Smooth muscle cell of the brain vasculature (primary cell): ENCODE data around the gene EBLN1.

Source experiments
- DNase-seq: peaks from one replicate; pipeline ENCODE4 v3.0.0-alpha.2; 2012; ENCODE audit warnings: low read depth, low spot score

EBLN1 gene

DNA sequence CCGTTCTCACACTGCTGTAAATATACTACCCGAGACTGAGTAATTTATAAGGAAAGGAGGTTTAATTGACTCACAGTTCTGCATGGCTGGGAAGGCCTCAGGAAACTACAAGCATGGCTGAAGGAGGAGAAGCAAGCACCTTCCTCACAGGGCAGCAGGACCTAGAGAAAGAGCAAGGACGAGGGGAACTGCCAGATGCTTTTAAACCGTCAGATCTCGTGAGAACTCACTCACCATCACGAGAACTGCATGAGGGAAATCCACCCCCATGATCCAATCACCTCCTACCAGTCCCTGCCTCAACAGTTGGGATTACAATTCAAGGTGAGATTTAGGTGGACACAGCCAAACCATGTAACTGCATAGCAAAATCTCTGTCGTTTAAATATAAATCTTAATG, at the start of gene EBLN1:
TSS of gene EBLN1 (minus strand) at position 174 of the 400 bp plus-strand sequence. CDS start 8,032 bp downstream, outside the sequence.
- no peak for DNase-seq

DNA sequence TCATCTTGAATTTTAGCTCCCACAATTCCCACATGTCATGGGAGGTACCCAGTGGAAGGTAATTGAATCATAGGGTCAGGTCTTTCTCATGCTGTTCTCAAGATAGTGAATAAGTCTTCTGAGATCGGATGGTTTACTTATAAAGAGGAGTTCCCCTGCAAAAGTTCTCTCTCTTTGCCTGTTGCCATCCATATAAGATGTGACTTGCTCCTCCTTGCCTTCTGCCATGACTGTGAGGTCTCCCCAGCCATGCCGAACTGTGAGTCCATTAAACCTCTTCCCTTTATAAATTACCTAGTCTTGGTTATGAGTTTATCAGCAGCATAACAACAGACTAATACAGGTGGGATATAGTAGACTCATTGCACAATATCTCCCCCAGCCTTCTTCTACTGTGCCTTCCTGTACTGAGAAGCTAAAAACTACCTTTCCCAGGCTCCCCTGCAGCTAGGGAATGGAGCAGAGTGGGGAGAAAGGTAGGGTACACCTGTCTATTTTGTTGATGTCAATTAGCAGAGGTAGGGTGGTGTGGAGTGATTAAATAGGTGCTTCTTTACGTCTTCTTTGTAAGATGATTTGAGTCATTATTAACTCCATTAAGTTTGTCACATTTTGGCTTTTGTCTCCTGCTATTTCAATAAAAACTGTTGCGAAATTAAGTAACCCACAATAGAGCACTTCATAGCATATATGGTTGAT, 48.2 kb upstream of the EBLN1 start:
- DNase-seq, result no peak

DNA sequence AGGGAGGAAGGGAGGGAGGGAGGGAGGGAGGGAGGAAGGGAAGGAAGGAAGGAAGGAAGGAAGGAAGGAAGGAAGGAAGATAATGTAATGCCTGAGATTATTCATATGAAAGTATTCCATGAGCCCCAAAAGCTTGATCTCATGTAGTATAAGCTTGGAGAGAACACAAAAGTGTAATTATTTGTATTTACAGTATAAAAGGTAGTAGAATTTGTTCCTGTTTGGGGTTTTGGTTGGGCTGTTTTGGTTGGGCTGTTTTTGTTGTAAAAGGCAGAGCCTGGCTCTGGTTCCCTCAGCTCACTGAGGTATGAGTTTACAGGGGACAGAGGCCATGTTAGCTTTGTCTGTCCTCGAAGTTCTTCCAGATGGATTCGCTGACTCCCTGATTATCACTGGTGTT, 45.3 kb upstream of the EBLN1 start:
- no peak for DNase-seq

DNA sequence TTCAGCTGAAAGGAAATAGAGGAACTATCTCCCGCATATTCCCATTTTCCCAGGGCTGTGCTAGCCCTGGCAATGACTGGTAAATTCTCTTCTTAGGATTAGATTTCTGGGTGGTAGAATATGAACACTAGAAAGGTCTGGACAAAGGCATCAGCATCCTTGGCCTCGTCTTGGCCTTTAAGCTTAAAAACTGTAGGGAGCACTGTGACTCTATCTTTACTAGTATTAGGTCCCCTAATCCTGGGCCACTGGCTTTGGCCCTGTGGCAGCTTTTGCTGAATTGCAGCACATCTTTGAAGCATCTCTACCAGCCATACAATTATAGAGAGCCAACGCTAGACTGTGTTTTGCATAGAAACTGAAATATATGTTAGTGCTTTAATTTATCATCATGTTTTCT, 41.5 kb upstream of the EBLN1 start:
- no peak for DNase-seq

DNA sequence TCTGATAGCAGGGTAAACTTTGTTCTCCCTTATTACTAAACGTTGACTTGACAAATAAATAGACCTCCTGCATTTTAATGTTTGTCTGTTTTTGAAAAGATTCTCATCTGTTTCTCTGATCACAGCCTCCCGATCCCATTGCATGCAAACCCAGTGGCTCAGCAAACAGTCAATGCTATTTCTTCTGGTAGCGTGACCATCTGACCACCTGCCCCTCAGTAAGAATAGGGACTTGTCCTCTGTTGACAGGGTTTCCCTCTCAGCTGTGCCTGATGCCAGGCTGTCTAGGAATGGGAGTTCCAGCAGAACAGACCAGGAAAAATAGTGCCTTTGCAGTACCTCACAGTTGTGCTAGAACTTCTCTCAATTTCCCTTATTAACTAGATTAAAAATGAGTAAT, 40.7 kb upstream of the EBLN1 start:
- DNase-seq, result no peak

DNA sequence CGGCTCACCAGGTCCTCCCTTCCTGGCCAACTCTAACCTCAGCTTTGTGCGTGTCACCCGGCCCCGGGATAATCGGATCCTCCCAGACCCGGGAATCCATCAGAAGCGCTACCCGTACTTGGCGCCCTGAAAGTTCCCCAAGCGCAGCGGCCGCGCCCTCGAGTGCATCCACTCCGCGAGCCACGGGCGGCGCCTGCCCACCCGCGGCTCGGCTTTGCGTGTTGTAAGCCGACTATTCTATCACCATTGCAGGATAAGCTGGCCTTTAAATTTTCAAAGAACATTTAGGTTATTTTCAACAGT, 35.7 kb upstream of the EBLN1 start:
- no peak for DNase-seq

DNA sequence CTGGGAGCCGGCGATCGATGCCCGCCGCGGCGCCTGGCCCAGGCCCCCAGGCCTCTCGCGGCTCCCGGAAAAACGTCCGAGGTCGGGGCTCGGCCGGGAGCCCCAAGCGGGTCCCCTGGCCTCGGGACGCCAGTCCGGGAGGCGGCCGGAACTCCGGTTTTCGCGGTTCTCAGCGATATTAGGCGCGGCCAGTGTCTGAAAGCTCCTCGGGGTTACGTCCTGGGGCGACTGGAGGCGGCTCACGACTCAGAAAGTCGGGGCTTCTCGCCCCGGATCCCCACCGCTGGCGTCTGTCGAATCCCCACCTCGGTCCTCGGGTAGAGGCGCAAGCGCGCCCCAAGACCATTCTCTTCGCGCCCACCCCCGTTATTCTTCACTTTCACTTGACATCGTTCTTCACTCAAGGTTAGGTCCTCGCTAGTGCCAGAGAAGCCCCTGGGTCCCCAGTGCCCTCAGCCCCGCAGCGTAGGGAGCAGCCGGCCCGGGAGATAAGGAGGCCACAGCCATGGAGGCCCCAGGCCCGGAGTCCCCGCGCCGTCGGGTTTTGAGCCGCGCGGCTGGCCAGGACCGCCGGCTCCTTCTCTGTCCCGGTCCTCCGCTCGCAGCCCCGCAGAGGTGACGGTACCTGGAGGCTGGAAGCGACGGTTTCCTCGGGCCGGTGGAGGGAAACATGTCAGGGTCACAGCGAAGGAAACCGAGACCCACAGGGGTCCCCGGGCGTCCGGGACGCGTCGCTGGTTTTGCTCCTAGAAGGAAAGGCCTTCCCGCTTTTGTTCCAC, 35.2 kb upstream of the EBLN1 start:
- no peak for DNase-seq

DNA sequence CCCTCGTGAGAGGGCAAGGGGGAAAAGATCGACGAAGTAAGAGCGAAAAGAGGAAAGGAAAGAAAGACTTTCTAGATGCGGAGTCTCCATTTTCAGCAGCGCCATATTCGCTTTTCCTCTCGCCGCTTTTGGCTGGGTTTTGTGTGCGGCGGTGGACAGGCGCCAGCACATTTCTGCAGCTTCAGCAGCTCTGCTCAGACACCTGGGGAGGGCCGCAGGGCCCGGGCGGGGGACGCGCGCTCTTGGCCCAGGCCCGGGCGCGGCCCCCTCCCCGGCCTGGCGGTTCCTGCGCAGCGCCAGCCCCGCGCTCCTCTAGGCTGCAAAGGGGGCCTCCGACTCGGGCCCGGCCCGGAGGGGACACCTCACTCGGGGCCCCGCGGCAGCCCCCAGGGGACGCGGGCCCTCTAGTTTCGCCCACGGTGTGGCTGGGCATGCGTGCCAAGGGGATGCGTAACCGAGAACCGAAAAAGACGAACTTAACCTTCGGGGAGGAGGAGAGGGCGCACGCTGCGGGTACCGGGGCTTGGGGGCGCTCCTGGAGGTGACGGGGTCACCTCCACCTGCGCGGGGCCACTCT, 34.5 kb upstream of the EBLN1 start:
- no peak for DNase-seq

DNA sequence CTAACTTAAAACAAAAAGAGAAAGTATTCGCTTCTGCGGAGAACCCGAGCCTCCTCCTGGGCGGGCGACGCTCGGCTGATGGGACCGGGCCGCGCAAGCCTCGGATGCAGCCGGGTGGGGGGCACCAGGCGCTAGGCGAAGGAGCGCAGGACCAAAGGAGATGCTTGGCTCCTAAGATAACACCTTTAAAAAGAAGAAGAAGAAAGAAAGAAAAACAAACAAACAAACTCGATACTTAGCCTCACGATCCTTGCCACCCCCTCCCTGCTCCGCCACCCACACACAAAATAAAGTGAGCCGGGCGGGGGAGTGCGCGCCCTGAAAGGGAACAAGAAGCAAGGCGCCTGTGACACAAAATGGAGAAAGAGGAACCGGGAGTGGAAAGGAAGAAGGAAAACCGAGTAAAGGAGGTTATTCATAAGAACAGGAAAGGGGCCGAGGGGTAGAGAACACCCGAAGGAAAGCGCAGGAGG, 34.0 kb upstream of the EBLN1 start:
- no peak for DNase-seq

DNA sequence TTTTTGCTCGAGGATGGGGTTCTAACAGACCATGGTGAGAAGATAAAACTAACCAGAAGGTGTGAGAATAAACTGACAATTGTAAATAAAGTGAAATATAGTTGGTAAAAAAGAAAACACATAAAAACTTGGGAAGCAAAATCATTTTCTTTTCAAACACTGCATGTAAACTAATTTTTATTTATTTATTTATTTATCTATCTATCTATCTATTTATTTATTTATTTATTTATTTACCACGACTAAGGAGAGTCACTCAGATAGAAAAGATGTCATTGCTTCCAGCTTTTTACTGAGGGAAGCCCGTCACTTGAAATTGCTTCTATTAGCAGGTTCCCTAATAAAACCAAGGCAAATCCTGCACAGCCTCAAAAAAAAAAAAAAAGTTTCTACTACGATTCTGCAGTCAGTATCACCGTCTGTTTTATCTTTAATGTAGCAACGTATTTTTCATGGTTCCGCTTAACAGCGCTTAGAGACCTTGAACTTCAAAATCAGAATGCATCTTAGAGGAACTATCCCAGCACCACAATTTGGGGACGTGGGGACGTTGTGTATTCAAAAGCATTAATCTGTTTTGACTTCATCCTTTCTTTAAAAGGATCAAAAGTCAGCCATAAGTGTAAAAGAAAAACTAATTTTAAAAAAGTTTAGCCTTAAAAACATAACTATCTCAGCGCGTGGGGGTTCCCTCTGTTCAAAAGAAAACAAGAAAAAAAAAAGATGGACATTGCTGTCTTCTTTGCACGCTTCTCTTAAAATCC, 33.3 kb upstream of the EBLN1 start:
- no peak for DNase-seq

DNA sequence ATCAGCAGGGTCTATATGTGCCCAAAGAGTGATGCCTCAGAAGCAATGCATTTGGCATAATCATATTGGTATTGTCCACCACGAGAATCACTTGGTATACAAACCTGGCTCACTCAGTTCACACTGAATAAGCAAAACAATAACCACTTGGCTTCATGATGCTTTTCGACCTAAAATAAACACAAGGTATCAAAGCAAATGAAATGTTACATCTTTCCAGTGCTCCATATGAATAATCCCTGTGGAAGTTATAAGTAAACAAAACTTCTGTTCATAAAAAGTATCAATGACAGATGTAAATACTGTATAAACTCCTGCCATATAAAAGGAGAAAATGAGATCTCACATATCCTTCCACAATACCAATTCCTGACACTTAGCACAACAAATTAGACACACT, 29.8 kb upstream of the EBLN1 start:
- no peak for DNase-seq

DNA sequence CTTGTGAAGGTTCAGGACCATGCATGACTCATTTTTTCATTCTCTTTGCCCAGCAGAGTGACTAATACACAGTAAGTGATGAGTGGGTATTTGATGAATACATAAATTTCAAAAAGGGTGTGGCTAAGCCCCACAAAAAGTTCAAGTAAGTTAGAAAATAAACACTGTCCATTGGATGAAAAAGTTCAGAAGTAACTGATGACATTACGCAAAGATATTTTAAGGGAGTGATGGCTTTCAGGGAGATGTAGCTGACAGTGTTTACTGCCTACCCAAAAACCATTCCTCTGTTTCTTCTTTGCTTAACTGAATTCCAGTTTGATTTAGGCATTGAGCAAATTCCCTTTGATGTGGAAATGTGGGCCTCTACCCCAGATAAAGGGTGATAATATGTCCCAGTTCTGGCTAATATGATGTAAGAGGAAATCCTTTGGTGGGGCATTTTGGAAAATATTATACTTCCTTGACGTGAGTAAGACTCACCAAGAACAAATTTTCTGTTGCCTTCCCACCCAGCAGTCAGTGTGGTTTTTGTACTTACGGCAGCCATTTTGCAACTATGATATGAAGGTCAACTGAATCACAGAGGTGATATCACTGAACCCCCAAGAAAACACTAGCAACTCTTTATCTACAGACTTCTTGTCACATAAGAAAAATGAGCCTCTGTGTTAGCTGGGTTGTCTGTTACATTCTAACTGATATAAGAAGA, 29.0 kb upstream of the EBLN1 start:
- DNase-seq, result no peak

DNA sequence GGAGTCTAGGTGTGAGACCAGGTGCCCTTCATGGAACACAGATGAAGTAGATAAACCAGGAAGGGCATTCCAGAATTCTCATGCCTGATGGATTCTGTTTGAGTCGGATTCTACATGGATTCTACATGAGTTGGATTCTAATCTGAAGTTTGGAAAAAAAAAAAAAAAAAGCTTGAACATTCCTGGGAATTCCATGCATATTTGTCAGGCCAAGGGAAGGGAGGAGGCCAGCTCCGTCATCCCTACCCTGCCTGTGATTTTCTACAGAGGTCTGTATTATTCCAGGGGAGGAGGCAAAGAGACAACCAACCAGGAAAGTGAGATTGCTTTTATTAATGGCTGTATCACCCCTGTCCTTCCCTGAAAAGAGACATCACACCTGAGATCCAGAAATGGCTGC, 27.8 kb upstream of the EBLN1 start:
- no peak for DNase-seq

DNA sequence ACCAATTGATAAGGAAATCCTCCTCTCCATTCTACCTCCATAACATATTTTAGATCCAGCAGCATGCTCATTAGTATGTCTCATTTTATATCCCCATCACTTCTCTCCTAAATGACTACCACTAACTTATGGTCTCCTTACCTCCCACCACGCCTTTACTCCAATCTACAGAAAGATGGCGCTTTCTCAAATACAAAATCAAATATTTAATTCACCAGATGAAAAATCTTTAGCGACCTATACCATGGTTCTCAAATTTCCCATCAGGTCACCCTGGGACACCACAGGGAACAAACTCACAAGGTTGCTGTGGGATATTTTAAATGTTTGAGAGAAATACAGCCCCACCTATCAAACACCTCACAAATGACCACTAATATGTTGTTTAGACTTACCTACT, 27.0 kb upstream of the EBLN1 start:
- no peak for DNase-seq

DNA sequence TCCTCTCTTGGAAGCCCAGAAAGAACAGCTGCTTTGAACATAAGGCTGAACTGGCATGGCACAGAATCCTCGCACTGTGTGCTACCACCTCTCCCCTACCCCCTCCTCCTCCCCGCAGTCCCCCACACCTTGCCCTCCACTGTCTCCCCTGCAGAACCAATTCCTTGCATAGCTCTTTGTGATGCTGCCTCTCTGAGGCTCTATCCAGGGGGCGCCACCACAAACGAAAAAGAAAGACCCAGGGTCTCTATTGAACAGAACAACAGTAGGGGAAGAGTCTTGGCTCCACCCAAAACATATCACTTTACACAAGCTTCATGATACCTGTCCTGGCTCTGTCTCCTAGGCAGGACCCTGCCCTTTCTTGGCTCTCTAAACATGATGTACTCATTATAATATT, 26.2 kb upstream of the EBLN1 start:
- DNase-seq, result no peak

DNA sequence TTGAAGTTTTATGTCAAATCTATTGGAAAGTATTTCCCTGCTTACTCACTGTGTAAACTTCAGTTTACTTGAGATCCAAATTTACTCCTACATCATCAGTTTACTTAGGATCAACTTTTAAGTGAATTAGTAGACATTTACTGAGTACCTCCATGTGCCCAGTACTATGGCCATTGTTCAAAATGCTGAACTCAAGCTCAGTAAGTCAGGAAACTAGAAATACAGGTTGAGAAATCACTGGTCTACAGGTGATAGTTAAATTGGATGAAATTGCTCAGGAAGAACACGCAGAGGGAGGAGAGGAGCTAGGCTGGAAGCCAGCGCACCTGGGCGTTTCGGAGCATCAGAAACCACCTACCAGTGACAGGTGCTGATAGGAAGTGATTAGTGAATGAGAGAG, 25.5 kb upstream of the EBLN1 start:
- DNase-seq, result no peak

DNA sequence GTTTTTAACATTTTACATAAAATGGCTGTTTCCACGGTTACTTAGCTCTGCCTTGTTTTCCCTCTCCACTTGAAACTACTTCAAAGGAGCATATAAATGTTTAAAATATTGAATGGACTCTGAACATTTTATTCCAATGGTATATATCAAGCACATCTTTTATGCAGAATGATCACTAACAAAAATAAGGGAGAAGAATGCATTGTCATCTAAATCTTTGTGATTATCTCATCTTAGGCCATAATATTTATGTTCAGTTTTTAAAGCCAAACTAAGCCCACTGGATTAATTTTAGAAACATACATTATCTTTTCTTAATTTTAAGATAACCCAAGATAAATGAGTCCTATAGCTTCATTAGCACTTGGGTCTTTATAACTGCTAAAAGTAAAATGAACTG, 13.4 kb upstream of the EBLN1 start:
- DNase-seq, result no peak

DNA sequence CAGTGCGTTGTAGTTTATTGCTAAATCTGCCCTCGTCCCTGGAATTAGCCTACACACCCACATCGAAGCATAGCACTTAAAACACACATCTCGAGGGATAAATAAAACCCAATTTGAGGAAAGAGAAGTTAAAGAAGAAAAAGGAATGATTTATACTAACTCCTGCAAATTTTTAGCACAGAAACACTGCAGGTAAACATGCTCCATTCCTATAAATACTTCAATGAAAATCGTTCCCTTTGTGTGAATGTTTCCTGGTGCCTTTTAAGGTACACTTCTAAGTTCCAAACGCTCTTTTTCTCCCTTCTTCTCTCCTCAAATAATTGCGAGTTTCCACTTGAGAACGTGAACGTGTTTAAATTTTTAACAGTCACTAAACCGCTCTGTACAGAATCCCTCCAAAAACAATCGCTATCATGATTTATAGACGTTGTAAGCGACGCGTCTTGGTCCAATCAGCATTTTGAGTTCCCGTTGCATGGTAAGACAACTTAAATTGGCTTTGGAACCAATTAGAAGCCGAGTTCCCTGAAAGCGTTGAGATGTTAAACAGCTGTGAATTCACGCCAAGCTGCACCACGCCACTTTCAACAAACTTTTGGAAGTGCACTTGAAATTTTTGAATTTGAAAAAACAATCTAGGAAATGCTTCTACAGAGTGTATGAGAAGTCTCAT, 12.5 kb upstream of the EBLN1 start:
- DNase-seq, result no peak

DNA sequence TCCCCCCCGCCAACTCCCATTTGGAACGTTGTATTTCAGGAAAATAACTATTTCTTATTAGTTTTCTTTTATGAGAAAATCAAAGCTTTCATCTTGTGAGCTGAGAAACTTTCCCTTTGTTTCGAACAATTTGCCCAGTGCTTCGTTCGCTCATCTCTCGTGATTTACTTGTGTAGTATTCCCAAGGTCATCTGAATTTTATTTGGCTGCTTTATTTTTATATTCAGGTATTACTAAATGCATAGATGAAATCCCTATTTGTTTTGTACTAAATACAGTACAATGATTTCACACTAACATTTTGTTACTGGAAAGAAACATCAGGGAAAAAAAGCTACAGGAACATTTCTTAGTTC, 12.0 kb upstream of the EBLN1 start:
- no peak for DNase-seq

DNA sequence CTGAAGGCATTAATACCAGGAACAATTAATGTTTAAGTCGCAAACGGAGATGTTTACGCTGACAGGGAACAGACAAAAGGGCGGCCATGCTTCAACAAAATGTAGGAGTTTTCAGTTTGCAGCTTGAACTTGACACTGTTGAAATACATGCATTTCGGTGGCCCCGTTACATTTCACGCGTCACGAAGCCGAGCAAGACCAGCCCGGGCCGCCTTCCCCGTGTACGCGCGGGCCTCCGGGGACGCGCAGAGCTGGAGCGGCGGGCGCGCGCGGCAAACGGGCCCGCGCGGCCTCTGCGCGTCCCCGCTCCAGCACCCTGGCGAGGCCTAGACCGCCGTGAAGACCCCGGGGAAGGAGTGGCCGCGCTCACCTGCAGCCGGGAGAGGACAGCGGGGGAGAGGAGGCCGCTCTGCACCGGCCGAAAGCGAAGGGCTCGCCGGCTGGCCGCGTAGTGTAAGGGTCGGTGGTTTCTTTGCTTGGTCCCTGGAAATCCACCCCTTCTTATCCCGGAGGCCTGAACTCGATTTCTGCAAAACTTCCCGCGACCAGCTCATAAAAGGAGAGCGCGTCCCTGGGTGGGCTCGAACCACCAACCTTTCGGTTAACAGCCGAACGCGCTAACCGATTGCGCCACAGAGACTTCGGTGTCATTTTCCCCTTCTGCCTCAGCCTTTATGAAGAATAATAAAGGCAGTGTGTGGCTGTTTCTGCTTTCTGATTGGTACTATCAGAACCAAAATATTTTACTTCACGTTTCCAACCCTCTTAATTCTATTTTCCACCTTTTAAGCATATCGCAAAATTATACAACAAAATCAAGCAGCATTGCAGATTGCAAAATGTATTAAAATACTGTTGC, 11.4 kb upstream of the EBLN1 start:
- peak; percentile 82 for DNase-seq
